ENCODE results near the gene ABHD16B. TPM values are rescaled to one million over a fixed set of nuclear protein-coding genes. Genes with fewer than 3 reads are reported as not detected.

Gene ABHD16B
- total and polyA plus RNA-seq, 2 of the 13 experiments (the other 11 are each of a cell fraction or from before 2014, with no cell fraction given), result not detected

DNA sequence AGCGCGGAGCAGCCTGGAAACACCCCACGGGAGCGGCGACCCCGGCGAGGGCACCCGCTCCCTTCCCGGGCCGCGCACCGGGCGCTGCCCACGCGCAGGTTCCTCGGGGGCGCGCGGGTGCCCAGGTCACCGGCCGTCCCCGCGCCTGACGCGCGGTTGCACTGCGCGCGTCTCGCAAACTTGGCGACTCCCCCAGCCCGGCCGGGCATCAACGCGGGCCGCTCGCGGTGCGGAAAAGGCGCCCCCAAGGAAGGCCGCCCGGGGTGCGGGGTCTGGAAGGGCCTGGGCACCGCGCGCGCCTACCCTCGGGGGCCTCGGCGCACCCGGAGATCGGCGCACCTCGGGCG is 29.7 kb upstream of the ABHD16B start (continued):
- no peak for TF ChIP-seq ZNF687 (CRISPR knock-in tag; IDR thresholded peaks at IDR 0.05)
- no peak for TF ChIP-seq NFE2 (CRISPR knock-in tag; IDR thresholded peaks at IDR 0.05)
- TF ChIP-seq EED (CRISPR knock-in tag; IDR thresholded peaks at IDR 0.05), result no peak
- TF ChIP-seq ZNF737 (CRISPR knock-in tag; IDR thresholded peaks at IDR 0.05; ENCODE audit: borderline replicate concordance), result no peak
- no peak for TF ChIP-seq HNRNPH1 (optimal IDR thresholded peaks at IDR 0.05; ENCODE audit: low read depth, low read length)
- no peak; the same call in 1 of the 2 replicates for TF ChIP-seq ZNF274 (CRISPR knock-in tag; IDR thresholded peaks at IDR 0.05)
- TF ChIP-seq ZNF441 (CRISPR knock-in tag; IDR thresholded peaks at IDR 0.05; ENCODE audit: borderline replicate concordance), result peak; percentile 11; the same call in 1 of the 2 replicates
- TF ChIP-seq ATM (IDR thresholded peaks at IDR 0.05; ENCODE audit: borderline replicate concordance), result no peak
- no peak for TF ChIP-seq HIVEP1 (CRISPR knock-in tag; IDR thresholded peaks at IDR 0.05)
- TF ChIP-seq, protein P1, sequence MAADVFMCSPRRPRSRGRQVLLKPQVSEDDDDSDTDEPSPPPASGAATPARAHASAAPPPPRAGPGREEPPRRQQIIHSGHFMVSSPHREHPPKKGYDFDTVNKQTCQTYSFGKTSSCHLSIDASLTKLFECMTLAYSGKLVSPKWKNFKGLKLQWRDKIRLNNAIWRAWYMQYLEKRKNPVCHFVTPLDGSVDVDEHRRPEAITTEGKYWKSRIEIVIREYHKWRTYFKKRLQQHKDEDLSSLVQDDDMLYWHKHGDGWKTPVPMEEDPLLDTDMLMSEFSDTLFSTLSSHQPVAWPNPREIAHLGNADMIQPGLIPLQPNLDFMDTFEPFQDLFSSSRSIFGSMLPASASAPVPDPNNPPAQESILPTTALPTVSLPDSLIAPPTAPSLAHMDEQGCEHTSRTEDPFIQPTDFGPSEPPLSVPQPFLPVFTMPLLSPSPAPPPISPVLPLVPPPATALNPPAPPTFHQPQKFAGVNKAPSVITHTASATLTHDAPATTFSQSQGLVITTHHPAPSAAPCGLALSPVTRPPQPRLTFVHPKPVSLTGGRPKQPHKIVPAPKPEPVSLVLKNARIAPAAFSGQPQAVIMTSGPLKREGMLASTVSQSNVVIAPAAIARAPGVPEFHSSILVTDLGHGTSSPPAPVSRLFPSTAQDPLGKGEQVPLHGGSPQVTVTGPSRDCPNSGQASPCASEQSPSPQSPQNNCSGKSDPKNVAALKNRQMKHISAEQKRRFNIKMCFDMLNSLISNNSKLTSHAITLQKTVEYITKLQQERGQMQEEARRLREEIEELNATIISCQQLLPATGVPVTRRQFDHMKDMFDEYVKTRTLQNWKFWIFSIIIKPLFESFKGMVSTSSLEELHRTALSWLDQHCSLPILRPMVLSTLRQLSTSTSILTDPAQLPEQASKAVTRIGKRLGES (CRISPR knock-in tag; IDR thresholded peaks at IDR 0.05; ENCODE audit: borderline replicate concordance), result no peak
- no peak for TF ChIP-seq CC2D1A (CRISPR knock-in tag; IDR thresholded peaks at IDR 0.05)
- no peak for TF ChIP-seq RFX1 (IDR thresholded peaks at IDR 0.05)
- no peak for TF ChIP-seq BATF2 (CRISPR knock-in tag; IDR thresholded peaks at IDR 0.05)
- TF ChIP-seq ZNF317 (CRISPR knock-in tag; IDR thresholded peaks at IDR 0.05), result no peak
- no peak for TF ChIP-seq ZNF44 (CRISPR knock-in tag; IDR thresholded peaks at IDR 0.05)
- TF ChIP-seq, protein P2, sequence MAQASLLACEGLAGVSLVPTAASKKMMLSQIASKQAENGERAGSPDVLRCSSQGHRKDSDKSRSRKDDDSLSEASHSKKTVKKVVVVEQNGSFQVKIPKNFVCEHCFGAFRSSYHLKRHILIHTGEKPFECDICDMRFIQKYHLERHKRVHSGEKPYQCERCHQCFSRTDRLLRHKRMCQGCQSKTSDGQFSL (CRISPR knock-in tag; IDR thresholded peaks at IDR 0.05), result no peak
- TF ChIP-seq GRHL1 (CRISPR knock-in tag; conservative IDR thresholded peaks at IDR 0.05), result no peak
- TF ChIP-seq, protein P3, sequence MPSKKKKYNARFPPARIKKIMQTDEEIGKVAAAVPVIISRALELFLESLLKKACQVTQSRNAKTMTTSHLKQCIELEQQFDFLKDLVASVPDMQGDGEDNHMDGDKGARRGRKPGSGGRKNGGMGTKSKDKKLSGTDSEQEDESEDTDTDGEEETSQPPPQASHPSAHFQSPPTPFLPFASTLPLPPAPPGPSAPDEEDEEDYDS (CRISPR knock-in tag; IDR thresholded peaks at IDR 0.05), result no peak
- no peak for TF ChIP-seq MEIS2 (CRISPR knock-in tag; IDR thresholded peaks at IDR 0.05)
- no peak for TF ChIP-seq EHMT2 (IDR thresholded peaks at IDR 0.05; ENCODE audit: borderline replicate concordance, low read depth, low read length)
- TF ChIP-seq, protein P4, sequence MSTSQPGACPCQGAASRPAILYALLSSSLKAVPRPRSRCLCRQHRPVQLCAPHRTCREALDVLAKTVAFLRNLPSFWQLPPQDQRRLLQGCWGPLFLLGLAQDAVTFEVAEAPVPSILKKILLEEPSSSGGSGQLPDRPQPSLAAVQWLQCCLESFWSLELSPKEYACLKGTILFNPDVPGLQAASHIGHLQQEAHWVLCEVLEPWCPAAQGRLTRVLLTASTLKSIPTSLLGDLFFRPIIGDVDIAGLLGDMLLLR (CRISPR knock-in tag; IDR thresholded peaks at IDR 0.05), result no peak

Measured in HepG2 (cell line).